Measurements from ENCODE around the gene CNOT6L.

CNOT6L gene

DNA sequence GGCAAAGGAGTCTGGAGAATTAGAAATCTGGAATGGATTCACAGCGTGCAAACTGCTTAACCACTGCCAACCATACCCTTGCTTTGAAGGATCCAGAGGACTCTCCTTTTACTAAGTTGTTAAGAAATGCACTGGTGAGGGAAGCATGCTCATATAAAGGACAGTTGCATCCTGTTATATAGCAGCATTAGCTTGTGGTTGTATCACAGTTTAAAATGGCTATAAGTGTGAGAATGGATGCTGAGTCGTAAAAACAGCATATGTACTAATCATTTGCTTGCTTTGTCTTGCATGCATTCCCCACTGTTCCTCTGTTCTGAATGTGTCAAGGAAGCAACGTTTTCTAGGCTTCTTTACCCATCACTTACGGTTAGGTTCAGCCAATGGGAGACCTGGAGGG is 112.5 kb downstream of the CNOT6L start:
- Histone ChIP-seq H3K9me3 (replicated peaks; ENCODE audit: insufficient read depth, low read length) (no peaks in the 10 kb centered on the region), H3F3A (ENCODE audit: insufficient read depth, low read length) (no peaks in the 10 kb centered on the region), H3K4me3 (ENCODE audit: low read length) (no peak overlapping the region), H3K9ac (ENCODE audit: low read length) (no peak overlapping the region), H3K9me2 (replicated peaks; ENCODE audit: insufficient read depth, low read length) (no peaks in the 10 kb centered on the region), H4K20me1 (ENCODE audit: insufficient read depth, low read length) (no peaks in the 10 kb centered on the region), H3K4me2 (ENCODE audit: low read depth, low read length) (no peak overlapping the region), H3K4me1 (ENCODE audit: low read length) (no peaks in the 10 kb centered on the region), H3K27ac (ENCODE audit: low read length) (no peak overlapping the region), H3K27me3 (replicated peaks; ENCODE audit: insufficient read depth, low read length) (no peaks in the 10 kb centered on the region), H3K79me2 (ENCODE audit: low read length) (no peaks in the 10 kb centered on the region), H3K36me3 (replicated peaks; ENCODE audit: insufficient read depth, low read length) (no peaks in the 10 kb centered on the region), H2AFZ (ENCODE audit: low read length) (no peak overlapping the region)
- DNase-seq = no peak
- TF ChIP-seq, protein P1, sequence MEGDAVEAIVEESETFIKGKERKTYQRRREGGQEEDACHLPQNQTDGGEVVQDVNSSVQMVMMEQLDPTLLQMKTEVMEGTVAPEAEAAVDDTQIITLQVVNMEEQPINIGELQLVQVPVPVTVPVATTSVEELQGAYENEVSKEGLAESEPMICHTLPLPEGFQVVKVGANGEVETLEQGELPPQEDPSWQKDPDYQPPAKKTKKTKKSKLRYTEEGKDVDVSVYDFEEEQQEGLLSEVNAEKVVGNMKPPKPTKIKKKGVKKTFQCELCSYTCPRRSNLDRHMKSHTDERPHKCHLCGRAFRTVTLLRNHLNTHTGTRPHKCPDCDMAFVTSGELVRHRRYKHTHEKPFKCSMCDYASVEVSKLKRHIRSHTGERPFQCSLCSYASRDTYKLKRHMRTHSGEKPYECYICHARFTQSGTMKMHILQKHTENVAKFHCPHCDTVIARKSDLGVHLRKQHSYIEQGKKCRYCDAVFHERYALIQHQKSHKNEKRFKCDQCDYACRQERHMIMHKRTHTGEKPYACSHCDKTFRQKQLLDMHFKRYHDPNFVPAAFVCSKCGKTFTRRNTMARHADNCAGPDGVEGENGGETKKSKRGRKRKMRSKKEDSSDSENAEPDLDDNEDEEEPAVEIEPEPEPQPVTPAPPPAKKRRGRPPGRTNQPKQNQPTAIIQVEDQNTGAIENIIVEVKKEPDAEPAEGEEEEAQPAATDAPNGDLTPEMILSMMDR (IDR thresholded peaks at IDR 0.05; ENCODE audit: low read length) = no peak
- TF ChIP-seq EZH2phosphoT487 (IDR thresholded peaks at IDR 0.05; ENCODE audit: low read length) = no peak
- TF ChIP-seq EZH2 (optimal IDR thresholded peaks at IDR 0.05; ENCODE audit: low read depth, low read length) = no peak

DNA sequence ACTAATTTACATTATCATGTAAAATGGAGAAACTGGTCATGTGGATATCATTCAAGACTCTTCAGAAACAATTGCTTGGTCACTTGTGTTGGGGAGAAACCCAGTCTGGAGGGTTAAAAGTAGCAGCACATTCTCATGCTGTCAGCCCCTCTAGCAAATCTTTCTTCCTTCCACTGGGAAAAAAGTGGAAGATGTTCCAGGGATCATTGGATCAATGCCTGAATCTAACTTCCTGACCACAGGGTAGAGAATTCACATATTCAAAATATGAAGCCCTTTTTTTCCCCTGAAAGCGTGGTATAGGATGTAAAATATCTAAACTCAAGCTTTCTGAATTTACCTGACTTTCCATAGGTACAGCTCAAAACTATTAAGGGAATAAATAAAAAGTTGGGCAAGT is 115.5 kb downstream of the CNOT6L start:
- TF ChIP-seq, protein P1 (IDR thresholded peaks at IDR 0.05; ENCODE audit: low read length) = no peak
- TF ChIP-seq EZH2 (optimal IDR thresholded peaks at IDR 0.05; ENCODE audit: low read depth, low read length) (no peak), EZH2phosphoT487 (IDR thresholded peaks at IDR 0.05; ENCODE audit: low read length) (no peak)
- Histone ChIP-seq H3K4me3 (ENCODE audit: low read length) (no peak overlapping the region), H3K27me3 (replicated peaks; ENCODE audit: insufficient read depth, low read length) (no peaks in the 10 kb centered on the region), H4K20me1 (ENCODE audit: insufficient read depth, low read length) (no peaks in the 10 kb centered on the region), H3K4me1 (ENCODE audit: low read length) (no peaks in the 10 kb centered on the region), H3K9me3 (replicated peaks; ENCODE audit: insufficient read depth, low read length) (no peaks in the 10 kb centered on the region), H3K27ac (ENCODE audit: low read length) (no peak overlapping the region), H3K79me2 (ENCODE audit: low read length) (no peaks in the 10 kb centered on the region), H3K36me3 (replicated peaks; ENCODE audit: insufficient read depth, low read length) (no peaks in the 10 kb centered on the region), H3K9me2 (replicated peaks; ENCODE audit: insufficient read depth, low read length) (no peaks in the 10 kb centered on the region), H2AFZ (ENCODE audit: low read length) (no peak overlapping the region), H3K4me2 (ENCODE audit: low read depth, low read length) (no peak overlapping the region), H3K9ac (ENCODE audit: low read length) (no peak overlapping the region), H3F3A (ENCODE audit: insufficient read depth, low read length) (no peaks in the 10 kb centered on the region)
- no peak for DNase-seq

DNA sequence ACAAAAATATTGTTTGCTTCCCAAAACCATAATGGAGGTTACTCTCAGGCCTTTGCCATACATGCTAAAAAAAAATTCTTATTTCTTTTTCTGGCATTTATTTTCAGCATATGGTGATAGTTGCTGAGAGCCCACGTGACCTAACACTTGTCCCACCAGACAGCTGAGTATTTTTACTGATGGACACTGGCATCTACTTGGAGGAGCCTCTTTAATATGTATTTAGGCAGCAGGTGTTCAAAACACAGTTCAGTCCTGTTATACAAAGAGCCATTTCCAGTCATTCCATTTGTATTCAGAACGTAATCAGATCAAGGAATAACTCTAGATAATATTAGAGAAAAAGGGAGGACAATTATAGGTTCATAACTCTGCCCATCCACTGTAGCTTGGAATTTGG is 118.0 kb downstream of the CNOT6L start:
- H3K79me2 ChIP-seq (ENCODE audit: low read length) = no peaks in the 10 kb centered on the region
- H2AFZ ChIP-seq (ENCODE audit: low read length) = no peak overlapping the region
- TF ChIP-seq EZH2 (optimal IDR thresholded peaks at IDR 0.05; ENCODE audit: low read depth, low read length) (no peak), EZH2phosphoT487 (IDR thresholded peaks at IDR 0.05; ENCODE audit: low read length) (no peak)
- TF ChIP-seq, protein P1 (IDR thresholded peaks at IDR 0.05; ENCODE audit: low read length) = no peak
- no peak overlapping the region for H3K27ac ChIP-seq (ENCODE audit: low read length)
- H3K9me3 ChIP-seq (replicated peaks; ENCODE audit: insufficient read depth, low read length) = no peaks in the 10 kb centered on the region
- H3K27me3 ChIP-seq (replicated peaks; ENCODE audit: insufficient read depth, low read length) = no peaks in the 10 kb centered on the region
- no peaks in the 10 kb centered on the region for H3K4me1 ChIP-seq (ENCODE audit: low read length)
- no peak overlapping the region for H3K9ac ChIP-seq (ENCODE audit: low read length)
- no peaks in the 10 kb centered on the region for H3K9me2 ChIP-seq (replicated peaks; ENCODE audit: insufficient read depth, low read length)
- no peak overlapping the region for H3K4me2 ChIP-seq (ENCODE audit: low read depth, low read length)
- H3F3A ChIP-seq (ENCODE audit: insufficient read depth, low read length) = no peaks in the 10 kb centered on the region
- H3K4me3 ChIP-seq (ENCODE audit: low read length) = no peak overlapping the region
- no peak for DNase-seq
- H4K20me1 ChIP-seq (ENCODE audit: insufficient read depth, low read length) = no peaks in the 10 kb centered on the region
- H3K36me3 ChIP-seq (replicated peaks; ENCODE audit: insufficient read depth, low read length) = no peaks in the 10 kb centered on the region
